GM10248 (cell line): ENCODE results near the gene PAPSS2.
"Not testable (repeated sequence)": the region's sequence is repeated elsewhere in the genome, so short reads cannot be mapped to it uniquely, and the experiment has no call there.

Experiments used
- CTCF ChIA-PET: fragments of 300-600 bp; sonication (Branson Sonifier 250); formaldehyde crosslinking; extraction: SDS; loops from one replicate; lab custom pipeline; 2021; ENCODE audit warnings: antibody characterized with exemption; lab: Yijun Ruan, JAX
- POLR2A ChIA-PET: fragments of 350-650 bp; sonication (Branson Sonifier 250); formaldehyde crosslinking; extraction: SDS; loops from one replicate; lab custom pipeline; 2020; ENCODE audit warnings: antibody characterized with exemption; lab: Yijun Ruan, JAX
- DNase-seq: peaks from one replicate; pipeline ENCODE4 v3.0.0; 2012; ENCODE audit errors: extremely low spot score
- CTCF ChIP-seq: IDR thresholded peaks from 2 replicates; pipeline ENCODE4 v1.5.1; 2012; ENCODE audit warnings: mild to moderate bottlenecking, low read depth; ENCODE audit errors: extremely low read depth, missing control alignments, control extremely low read depth

PAPSS2 gene

GRCh38 chr10:87724789-87725188 lies 65.1 kb downstream of the PAPSS2 start:
- POLR2A ChIA-PET = no interaction called here
- no peak for TF ChIP-seq CTCF
- CTCF ChIA-PET = interaction anchor here (1.1 kb wide), 1 partner anchor 10 kb away, joined by 4 read pairs; no protein-coding TSS in a partner anchor
- no peak for DNase-seq

GRCh38 chr10:87729940-87730339 lies 70.3 kb downstream of the PAPSS2 start:
- no peak for DNase-seq
- no peak for TF ChIP-seq CTCF
- ChIA-PET POLR2A (no interaction called here), CTCF (interaction anchor here (1.0 to 1.7 kb wide), 8 partner anchors 10 to 72 kb away, joined by 3 to 8 read pairs (median 3); no protein-coding TSS in a partner anchor)

GRCh38 chr10:87733081-87733480 lies 73.4 kb downstream of the PAPSS2 start:
- CTCF ChIA-PET = interaction anchor here (0.7 to 4.4 kb wide), 13 partner anchors 11 to 200 kb away, joined by 3 to 24 read pairs (median 4); no protein-coding TSS in a partner anchor

GRCh38 chr10:87734987-87735827 lies 75.5 kb downstream of the PAPSS2 start:
- ChIA-PET POLR2A (no interaction called here), CTCF (interaction anchor here (0.8 to 4.4 kb wide), 20 partner anchors 9 to 217 kb away, joined by 3 to 24 read pairs (median 5); no protein-coding TSS in a partner anchor)
- peak; percentile 76 for TF ChIP-seq CTCF
- DNase-seq = peak; percentile 61

More at GRCh38 chr10:87733081-87733480, 73.4 kb downstream of the PAPSS2 start:
- no peak for TF ChIP-seq CTCF
- POLR2A ChIA-PET = no interaction called here
- DNase-seq = no peak

GRCh38 chr10:87738253-87738652 lies 78.6 kb downstream of the PAPSS2 start:
- CTCF ChIA-PET = interaction anchor here (0.9 to 2.9 kb wide), 2 partner anchors 9 to 109 kb away, joined by 3 to 8 read pairs; no protein-coding TSS in a partner anchor
- POLR2A ChIA-PET, DNase-seq: not testable (repeated sequence)

GRCh38 chr10:87739703-87740102 lies 80.0 kb downstream of the PAPSS2 start:
- CTCF ChIA-PET = interaction anchor here (1.0 to 3.4 kb wide), 3 partner anchors 11 to 21 kb away, joined by 3 to 12 read pairs (median 8); no protein-coding TSS in a partner anchor
- no peak for TF ChIP-seq CTCF
- DNase-seq = no peak
- POLR2A ChIA-PET = no interaction called here

- CTCF ChIA-PET = interaction anchor here (1.0 to 3.4 kb wide), 3 partner anchors 11 to 20 kb away, joined by 3 to 12 read pairs (median 8); no protein-coding TSS in a partner anchor
- no peak for DNase-seq
- no peak for TF ChIP-seq CTCF
- POLR2A ChIA-PET = no interaction called here
These were observed 80.6 kb downstream of the PAPSS2 start for GRCh38 chr10:87740254-87740655.

- POLR2A ChIA-PET, DNase-seq: not testable (repeated sequence)
- CTCF ChIA-PET = interaction anchor here (1.4 to 2.5 kb wide), 2 partner anchors 9 to 12 kb away, joined by 3 to 21 read pairs; no protein-coding TSS in a partner anchor
These were observed 83.4 kb downstream of the PAPSS2 start for GRCh38 chr10:87742992-87743610.
